Right lobe of liver (tissue), 6 donors: ENCODE data around the gene KMT2A. TPM values are rescaled to one million over a fixed set of nuclear protein-coding genes. Genes with fewer than 3 reads are reported as not detected.
A peak's percentile ranks its signal among the peaks of the same experiment; 100 is the strongest.

Experiments
- ATAC-seq, 4 donors: fragments of 200-7000 bp; cut with Tn5 transposase; one replicate each; pipeline ENCODE4 v1.9.1; 2020; ENCODE audit warnings: mild to moderate bottlenecking in 4 of 4, moderate library complexity in 4 of 4
- DNase-seq, 3 donors: peaks; one replicate each; pipeline ENCODE4 v3.0.0-alpha.2; 2020
- H3K27ac ChIP-seq, 3 donors: fragments of 200-600 bp; one replicate each; pipeline ENCODE4 v1.8.0; 2022
- H3K27me3 ChIP-seq, 2 donors: fragments of 200-600 bp; one replicate each; pipeline ENCODE4 v1.8.0; 2022
- H3K36me3 ChIP-seq, 4 donors: fragments of 200-600 bp; sonication (generic) in 1 of 4; one replicate each; pipeline versions ENCODE4 v1.5.1 to v1.8.0; 2017 to 2022; ENCODE audit warnings: control low read depth in 1 of 4
- H3K4me1 ChIP-seq, 4 donors: fragments of 200-600 bp; sonication (generic) in 1 of 4; one replicate each; pipeline versions ENCODE4 v1.5.1 to v1.8.0; 2017 to 2022; ENCODE audit warnings: control low read depth in 1 of 4
- H3K4me3 ChIP-seq, 3 donors: fragments of 200-600 bp; one replicate each; pipeline ENCODE4 v1.8.0; 2022
- H3K9me3 ChIP-seq, 4 donors: fragments of 200-600 bp; sonication (generic) in 1 of 4; one replicate each; pipeline versions ENCODE4 v1.5.1 to v1.8.0; 2017 to 2022; ENCODE audit warnings: control low read depth in 1 of 4
- CTCF ChIP-seq, 4 donors: fragments of 200-600 bp in 3 of 4; fragments of 450-650 bp in 1 of 4; IDR thresholded peaks; one replicate each; pipeline versions ENCODE4 v1.5.1 to v1.8.0; 2016 to 2022; ENCODE audit warnings: antibody characterized with exemption in 4 of 4, mild to moderate bottlenecking in 2 of 4
- POLR2A ChIP-seq: fragments of 450-650 bp; IDR thresholded peaks from one replicate; pipeline ENCODE4 v1.6.1; 2017; ENCODE audit warnings: antibody characterized with exemption, mild to moderate bottlenecking
- WGBS: methylation state at CpG from one replicate; pipeline ENCODE4 v1.1.6; 2018; ENCODE audit warnings: low coverage, low lambda C conversion rate; ENCODE audit not compliant: insufficient coverage; ENCODE audit errors: missing lambda C conversion rate; 5-methylcytosine and 5-hydroxymethylcytosine counted together
- intact Hi-C, 2 donors: fragments of 100-400 bp; cut with DNase I; formaldehyde crosslinking; loops; one replicate each; pipeline versions ENCODE4 v1.11.2 to v1.14.1; 2022
- total RNA-seq, 6 experiments: library from RNA; depleted of rRNA in 2 of 6; stranded (reverse); fragments of >200 nt in 2 of 6; fragmentation: NEBNext Ultra II Directional in 3 of 6; extraction: Animal tissue kit (Norgen Biotek cat#: 25700) in 3 of 6; gene quantifications; one replicate each; pipeline versions ENCODE4 v1.1.0 to v1.2.4, GENCODE V29; 2016 to 2023
- donor health status: DM: no; HTN: yes; CAD: no.
- donor health status: DM: no; HTN: no; CAD: no.
- donor health status: DM: no; HTN: no; CAD: no.
- donor health status: DM: no; HTN: yes; CAD: no.
- donor health status: DM: no; HTN: yes; CAD: no.

The KMT2A gene
- total RNA-seq, 6 experiments from 2014 or later: 15.5 to 24.9 (median 19.5) TPM

- intact Hi-C loops: no loop called here
- DNase-seq (no peak), ATAC-seq (peak in 3 of 4 donors; percentile 4 to 36 (median 18))
- 38% methylated on average over 4 of the region's 5 CpGs for WGBS
- TF ChIP-seq POLR2A: no peak
- no peak for TF ChIP-seq CTCF (IDR thresholded peaks at IDR 0.05)
- peaks cover 0 to 3% (median 1%) of the 10 kb centered on the region in 4 donors for H3K36me3 ChIP-seq
- peaks cover 0 to 31% (median 7%) of the 10 kb centered on the region in 4 donors for H3K4me1 ChIP-seq
- no peaks in the 10 kb centered on the region for H3K27me3 ChIP-seq
- peak overlapping the region in 2 of 3 donors; percentile 47 to 81 for H3K27ac ChIP-seq
- no peaks in the 10 kb centered on the region for H3K9me3 ChIP-seq
- H3K4me3 ChIP-seq: no peak overlapping the region
These were observed 109.2 kb downstream of the KMT2A start for GRCh38 chr11:118545533-118545932.

- ATAC-seq: no peak
- Histone ChIP-seq H3K9me3 (no peaks in the 10 kb centered on the region), H3K36me3 (peaks cover 0 to 12% (median 2%) of the 10 kb centered on the region in 4 donors), H3K4me3 (no peak overlapping the region), H3K27ac (no peak overlapping the region), H3K4me1 (peaks cover 0 to 31% (median 7%) of the 10 kb centered on the region in 4 donors), H3K27me3 (no peaks in the 10 kb centered on the region)
- TF ChIP-seq CTCF (IDR thresholded peaks at IDR 0.05): no peak
- TF ChIP-seq POLR2A: no peak
- intact Hi-C loops: no loop called here
- 95% methylated on average over 2 of the region's 2 CpGs for WGBS
- DNase-seq: no peak
These were observed 110.8 kb downstream of the KMT2A start for GRCh38 chr11:118547132-118547531.

GRCh38 chr11:118552341-118552740 lies 116.0 kb downstream of the KMT2A start:
- ATAC-seq (no peak), DNase-seq (no peak)
- H3K27ac ChIP-seq: no peak overlapping the region
- no peak overlapping the region for H3K4me3 ChIP-seq
- no peaks in the 10 kb centered on the region for H3K27me3 ChIP-seq
- WGBS: 87% methylated on average over 4 of the region's 4 CpGs
- intact Hi-C loops: no loop called here
- peaks cover 0 to 15% (median 2%) of the 10 kb centered on the region in 4 donors for H3K36me3 ChIP-seq
- H3K9me3 ChIP-seq: no peaks in the 10 kb centered on the region
- TF ChIP-seq CTCF (IDR thresholded peaks at IDR 0.05) (no peak), POLR2A (no peak)
- no peaks in the 10 kb centered on the region for H3K4me1 ChIP-seq

- ATAC-seq: no peak
- TF ChIP-seq POLR2A (no peak), CTCF (IDR thresholded peaks at IDR 0.05) (no peak)
These were observed 124.5 kb downstream of the KMT2A start for GRCh38 chr11:118560806-118561205.

GRCh38 chr11:118565051-118565450 lies 128.8 kb downstream of the KMT2A start:
- Histone ChIP-seq H3K27me3 (no peaks in the 10 kb centered on the region), H3K9me3 (no peaks in the 10 kb centered on the region), H3K4me1 (no peaks in the 10 kb centered on the region), H3K4me3 (peak overlapping the region in 1 of 3 donors; percentile 53), H3K36me3 (no peaks in the 10 kb centered on the region), H3K27ac (no peak overlapping the region)
- no peak for TF ChIP-seq CTCF (IDR thresholded peaks at IDR 0.05)
- TF ChIP-seq POLR2A: no peak
- DNase-seq (no peak), ATAC-seq (no peak)
- intact Hi-C loops: no loop called here
- 47% methylated on average over 5 of the region's 5 CpGs for WGBS

More at GRCh38 chr11:118560806-118561205, 124.5 kb downstream of the KMT2A start:
- WGBS: 78% methylated on average over 4 of the region's 4 CpGs
- Histone ChIP-seq H3K4me3 (no peak overlapping the region), H3K36me3 (no peaks in the 10 kb centered on the region), H3K27ac (no peak overlapping the region), H3K9me3 (no peaks in the 10 kb centered on the region), H3K27me3 (no peaks in the 10 kb centered on the region), H3K4me1 (no peaks in the 10 kb centered on the region)
- no peak for DNase-seq
- intact Hi-C loops: no loop called here
